Measurements from ENCODE around the gene SYNGAP1.

- TF ChIP-seq CTCF (IDR thresholded peaks at IDR 0.05; ENCODE audit: low read depth, low read length, missing input control), result no peak
- no peak for TF ChIP-seq REST (IDR thresholded peaks at IDR 0.05)
- TF ChIP-seq RAD21 (IDR thresholded peaks at IDR 0.05), result no peak
- no peak for TF ChIP-seq JUND (IDR thresholded peaks at IDR 0.05)
Observed at GRCh38 chr6:33488339-33488738, 68.5 kb downstream of the SYNGAP1 start.

Measured in liver (tissue), 3 donors.